ENCODE measurements around the gene MSH2.
"Not testable (repeated sequence)": the region's sequence is repeated elsewhere in the genome, so short reads cannot be mapped to it uniquely, and the experiment has no call there.

Gene MSH2

DNA sequence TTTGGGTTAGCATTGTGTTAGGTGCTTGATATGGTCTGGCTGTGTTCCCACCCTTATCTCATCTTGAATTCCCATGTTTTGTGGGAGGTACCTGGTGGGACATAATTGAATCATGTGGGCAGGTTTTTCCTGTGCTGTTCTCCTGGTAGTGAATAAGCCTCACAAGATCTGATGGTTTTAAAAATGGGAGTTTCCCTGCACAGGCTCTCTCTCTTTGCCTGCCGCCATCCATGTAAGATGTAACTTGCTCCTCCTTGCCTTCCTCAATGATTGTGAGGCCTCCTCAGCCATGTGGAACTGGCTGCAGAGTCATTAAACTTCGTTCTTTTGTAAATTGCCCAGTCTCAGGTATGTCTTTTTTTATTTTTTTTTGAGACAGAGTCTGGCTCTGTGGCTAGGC is 2.8 kb downstream of the MSH2 start:
- in situ Hi-C loops (cut with MboI; ENCODE audit: low pct_unique_long_range_greater_than_20kb, low sequenced_read_pairs, unreplicated experiment): no loop called here
- TF ChIP-seq CTCF (IDR thresholded peaks at IDR 0.05; ENCODE audit: extremely low read depth, insufficient read depth, missing control alignments): no peak
- no peak for DNase-seq (ENCODE audit: low spot score)

DNA sequence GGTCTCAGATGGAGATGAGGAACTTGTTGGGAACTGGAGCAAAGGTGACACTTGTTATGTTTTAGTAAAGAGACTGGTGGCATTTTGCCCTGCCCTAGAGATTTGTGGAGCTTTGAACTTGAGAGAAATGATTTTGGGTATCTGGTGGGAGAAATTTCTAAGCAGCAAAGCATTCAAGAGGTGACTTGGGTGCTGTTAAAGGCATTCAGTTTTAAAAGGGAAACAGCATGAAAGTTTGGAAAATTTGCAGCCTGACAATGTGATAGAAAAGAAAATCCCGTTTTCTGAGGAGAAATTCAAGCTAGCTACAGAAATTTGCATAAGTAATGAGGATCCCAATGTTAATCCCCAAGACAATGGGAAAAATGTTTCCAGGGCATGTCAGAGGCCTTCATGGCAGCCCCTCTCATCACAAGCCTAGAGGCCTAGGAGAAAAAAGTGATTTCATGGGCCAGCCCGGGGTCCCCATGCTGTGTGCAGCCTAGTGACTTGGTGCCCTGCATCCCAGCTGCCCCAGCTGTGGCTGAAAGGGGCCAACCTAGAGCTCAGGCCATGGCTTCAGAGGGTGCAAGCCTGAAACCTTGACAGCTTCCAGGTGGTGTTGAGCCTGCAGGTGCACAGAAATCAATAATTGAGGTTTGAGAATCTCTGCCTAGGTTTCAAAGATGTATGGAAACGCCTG is 3.8 kb downstream of the MSH2 start:
- DNase-seq (ENCODE audit: low spot score); in situ Hi-C loops (cut with MboI; ENCODE audit: low pct_unique_long_range_greater_than_20kb, low sequenced_read_pairs, unreplicated experiment): not testable (repeated sequence)

GRCh38 chr2:47407976-47408375 is 5.0 kb downstream of the MSH2 start:
- in situ Hi-C loops (cut with MboI; ENCODE audit: low pct_unique_long_range_greater_than_20kb, low sequenced_read_pairs, unreplicated experiment): not testable (repeated sequence)

GRCh38 chr2:47414682-47415458 is 11.9 kb downstream of the MSH2 start:
- in situ Hi-C loops (cut with MboI; ENCODE audit: low pct_unique_long_range_greater_than_20kb, low sequenced_read_pairs, unreplicated experiment): no loop called here
- DNase-seq (ENCODE audit: low spot score): no peak

More at GRCh38 chr2:47407976-47408375, 5.0 kb downstream of the MSH2 start:
- DNase-seq (ENCODE audit: low spot score): not testable (repeated sequence)

GRCh38 chr2:47420214-47420613 is 17.3 kb downstream of the MSH2 start:
- in situ Hi-C loops (cut with MboI; ENCODE audit: low pct_unique_long_range_greater_than_20kb, low sequenced_read_pairs, unreplicated experiment): no loop called here

More at GRCh38 chr2:47414682-47415458, 11.9 kb downstream of the MSH2 start:
- no peak for TF ChIP-seq CTCF (IDR thresholded peaks at IDR 0.05; ENCODE audit: extremely low read depth, insufficient read depth, missing control alignments)

GRCh38 chr2:47420683-47421082 is 17.7 kb downstream of the MSH2 start:
- in situ Hi-C loops (cut with MboI; ENCODE audit: low pct_unique_long_range_greater_than_20kb, low sequenced_read_pairs, unreplicated experiment); DNase-seq (ENCODE audit: low spot score): not testable (repeated sequence)

More at GRCh38 chr2:47420214-47420613, 17.3 kb downstream of the MSH2 start:
- no peak for DNase-seq (ENCODE audit: low spot score)
- TF ChIP-seq CTCF (IDR thresholded peaks at IDR 0.05; ENCODE audit: extremely low read depth, insufficient read depth, missing control alignments): no peak

DNA sequence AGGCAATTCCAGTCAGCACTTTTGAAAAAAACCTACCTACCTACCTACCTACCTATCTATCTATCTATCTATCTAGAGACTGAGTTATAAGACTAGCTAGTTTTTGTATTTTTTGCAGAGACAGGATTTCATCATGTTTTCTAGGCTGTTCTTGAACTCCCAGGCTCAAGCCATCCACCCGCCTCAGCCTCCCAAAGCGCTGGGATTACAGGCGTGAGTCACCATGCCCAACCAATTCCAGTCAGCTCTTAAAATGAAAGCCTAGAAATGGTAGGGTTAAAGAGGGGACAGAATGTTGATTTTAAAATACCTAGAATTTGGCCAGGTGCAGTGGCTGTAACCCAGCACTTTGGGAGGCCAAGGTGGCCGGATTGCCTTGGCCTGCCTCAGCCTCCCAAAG is 19.1 kb downstream of the MSH2 start:
- in situ Hi-C loops (cut with MboI; ENCODE audit: low pct_unique_long_range_greater_than_20kb, low sequenced_read_pairs, unreplicated experiment): no loop called here
- DNase-seq (ENCODE audit: low spot score): no peak
- TF ChIP-seq CTCF (IDR thresholded peaks at IDR 0.05; ENCODE audit: extremely low read depth, insufficient read depth, missing control alignments): no peak

DNA sequence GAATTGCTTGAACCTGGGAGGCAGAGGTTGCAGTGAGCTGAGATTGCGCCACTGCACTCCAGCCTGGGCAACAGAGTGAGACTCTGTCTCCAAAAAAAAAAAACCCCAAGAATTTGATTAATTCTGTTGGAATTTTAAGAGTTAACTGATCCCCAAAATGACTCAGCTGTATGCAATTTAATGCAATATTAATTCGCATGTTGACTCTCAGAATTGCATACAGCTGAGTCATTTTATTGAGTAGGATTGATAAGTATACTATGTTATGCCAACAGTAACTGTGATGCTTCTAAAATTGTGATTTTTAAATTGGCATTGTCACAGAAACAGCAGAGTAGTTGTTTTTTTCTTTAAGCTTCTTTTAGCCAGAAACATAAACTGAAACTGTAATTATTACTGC is 19.6 kb downstream of the MSH2 start:
- in situ Hi-C loops (cut with MboI; ENCODE audit: low pct_unique_long_range_greater_than_20kb, low sequenced_read_pairs, unreplicated experiment): no loop called here
- DNase-seq (ENCODE audit: low spot score): no peak
- no peak for TF ChIP-seq CTCF (IDR thresholded peaks at IDR 0.05; ENCODE audit: extremely low read depth, insufficient read depth, missing control alignments)
